WTC11 (cell line): ENCODE results near the gene SLC46A1. TPM values are rescaled to one million over a fixed set of nuclear protein-coding genes. Genes with fewer than 3 reads are reported as not detected.

ENCODE experiments used
- ATAC-seq: fragments of 200-7000 bp; cut with Tn5 transposase; 2 replicates; pipeline ENCODE4 v1.10.0; 2021; ENCODE audit warnings: mild to moderate bottlenecking, moderate library complexity
- CTCF ChIA-PET: fragments of 300-600 bp; sonication (Branson Sonifier 250); formaldehyde crosslinking; loops from one replicate; lab custom pipeline; 2021; ENCODE audit warnings: antibody characterized with exemption; lab: Charles Lee
- POLR2A ChIA-PET: fragments of 350-600 bp; sonication (Branson Sonifier 250); formaldehyde crosslinking; loops from one replicate; lab custom pipeline; 2021; ENCODE audit warnings: antibody characterized with exemption; lab: Charles Lee
- DNase-seq: peaks from one replicate; pipeline ENCODE4 v3.0.0; 2021; ENCODE audit warnings: low spot score
- H3K27ac Mint-ChIP-seq: 2 replicates; pipeline ENCODE4 v1.8.0; 2021; ENCODE audit warnings: mixed read lengths
- H3K27me3 Mint-ChIP-seq: 2 replicates; pipeline ENCODE4 v1.8.0; 2021; ENCODE audit warnings: low read depth, mild to moderate bottlenecking, moderate library complexity, mixed read lengths
- H3K36me3 Mint-ChIP-seq: 2 replicates; pipeline ENCODE4 v1.8.0; 2021; ENCODE audit warnings: mixed read lengths
- H3K4me1 Mint-ChIP-seq: 2 replicates; pipeline ENCODE4 v1.8.0; 2022; ENCODE audit warnings: mixed read lengths
- H3K4me3 Mint-ChIP-seq: 2 replicates; pipeline ENCODE4 v1.8.0; 2021; ENCODE audit warnings: mild to moderate bottlenecking, moderate library complexity, mixed read lengths
- H3K9me3 Mint-ChIP-seq: 2 replicates; pipeline ENCODE4 v1.8.0; 2021; ENCODE audit warnings: mixed read lengths
- GABPB1 ChIP-seq: sonication (generic); formaldehyde crosslinking; IDR thresholded peaks from 2 replicates; pipeline ENCODE4 v1.8.1; 2023; ENCODE audit warnings: mild to moderate bottlenecking, missing genetic modification reagents
- NR1H2 ChIP-seq: sonication (generic); formaldehyde crosslinking; IDR thresholded peaks from 2 replicates; pipeline ENCODE4 v1.9.0; 2021; ENCODE audit warnings: mild to moderate bottlenecking, moderate library complexity, missing genetic modification reagents
- ZNF121 ChIP-seq: sonication (generic); formaldehyde crosslinking; IDR thresholded peaks from 2 replicates; pipeline ENCODE4 v1.8.0; 2023; ENCODE audit warnings: missing genetic modification reagents
- ZNF396 ChIP-seq: fragments of 250-450 bp; sonication (Bioruptor Pico); IDR thresholded peaks from 2 replicates; pipeline ENCODE4 v1.8.0; 2021; ENCODE audit warnings: mild to moderate bottlenecking, moderate library complexity, borderline replicate concordance
- total RNA-seq: library from RNA; stranded (reverse); gene quantifications from 3 replicates; pipeline ENCODE4 v1.2.3, GENCODE V29; 2021
- TF ChIP-seq, protein P1 (sequence below): sonication (generic); formaldehyde crosslinking; IDR thresholded peaks from 2 replicates; pipeline ENCODE4 v1.8.1; 2023; ENCODE audit warnings: mild to moderate bottlenecking, missing genetic modification reagents, borderline replicate concordance
- TF ChIP-seq, protein P2 (sequence below): sonication (generic); formaldehyde crosslinking; IDR thresholded peaks from 2 replicates; pipeline ENCODE4 v1.8.0; 2022; ENCODE audit warnings: missing genetic modification reagents
- TF ChIP-seq, protein P3 (sequence below): sonication (generic); formaldehyde crosslinking; IDR thresholded peaks from 2 replicates; pipeline ENCODE4 v1.8.0; 2022; ENCODE audit warnings: mild to moderate bottlenecking, missing genetic modification reagents
- TF ChIP-seq, protein P4 (sequence below): sonication (generic); formaldehyde crosslinking; IDR thresholded peaks from 2 replicates; pipeline ENCODE4 v1.8.1; 2023; ENCODE audit warnings: mild to moderate bottlenecking, missing genetic modification reagents, moderate library complexity
- TF ChIP-seq, protein P5 (sequence below): fragments of 250-450 bp; sonication (Bioruptor Pico); IDR thresholded peaks from 2 replicates; pipeline ENCODE4 v1.9.0; 2021; ENCODE audit warnings: mild to moderate bottlenecking
- TF ChIP-seq, protein P6 (sequence below): fragments of 250-450 bp; sonication (Bioruptor Pico); IDR thresholded peaks from 2 replicates; pipeline ENCODE4 v1.9.0; 2021; ENCODE audit warnings: mild to moderate bottlenecking
- TF ChIP-seq, protein P7 (sequence below): fragments of 250-450 bp; sonication (Bioruptor Pico); IDR thresholded peaks from 2 replicates; pipeline ENCODE4 v1.8.0; 2021; ENCODE audit warnings: mild to moderate bottlenecking

Gene SLC46A1
- total RNA-seq, 1 experiment from 2014 or later: 6.7 TPM

DNA sequence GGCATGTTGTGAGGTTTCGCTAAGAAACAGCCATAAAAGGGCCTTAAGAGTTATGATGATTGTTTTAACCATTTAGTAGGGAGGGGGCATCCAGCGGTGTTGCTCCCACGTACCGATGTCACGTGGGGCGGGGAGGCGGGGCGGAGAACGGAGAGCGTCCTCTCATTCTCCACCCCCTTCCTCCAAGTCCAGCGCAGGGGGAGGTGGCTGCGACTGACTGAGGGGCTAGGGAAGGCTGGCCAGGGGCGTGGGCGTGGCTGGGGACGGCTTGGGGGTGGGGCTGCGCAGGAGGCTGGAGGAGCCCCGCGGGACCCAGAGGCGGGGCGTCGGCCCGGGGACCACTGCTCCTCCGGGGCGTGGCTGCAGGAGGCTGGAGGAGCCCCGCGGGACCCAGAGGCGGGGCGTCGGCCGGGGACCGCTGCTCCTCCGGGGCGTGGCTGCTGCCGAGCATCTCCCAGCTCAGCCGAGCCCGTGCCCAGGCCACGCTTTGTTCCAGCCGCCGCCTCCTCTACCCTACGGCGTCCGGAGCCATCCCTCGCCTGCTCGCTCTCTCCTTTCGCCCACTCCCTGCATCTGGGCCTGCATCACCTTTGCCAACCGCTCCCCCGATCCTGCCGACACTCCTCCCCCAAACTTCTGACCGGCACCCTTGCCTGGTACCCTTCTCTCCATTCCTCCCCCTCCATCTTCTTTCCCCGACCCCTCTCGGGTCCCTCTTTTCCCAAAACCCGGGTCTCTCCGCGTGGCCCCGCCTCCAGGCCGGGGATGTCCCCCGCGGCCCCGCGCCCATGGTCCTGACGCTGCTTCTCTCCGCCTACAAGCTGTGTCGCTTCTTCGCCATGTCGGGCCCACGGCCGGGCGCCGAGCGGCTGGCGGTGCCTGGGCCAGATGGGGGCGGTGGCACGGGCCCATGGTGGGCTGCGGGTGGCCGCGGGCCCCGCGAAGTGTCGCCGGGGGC lies 34.5 kb downstream of the SLC46A1 start, which contains the start of gene SARM1 (continued):
- TF ChIP-seq, protein P1, sequence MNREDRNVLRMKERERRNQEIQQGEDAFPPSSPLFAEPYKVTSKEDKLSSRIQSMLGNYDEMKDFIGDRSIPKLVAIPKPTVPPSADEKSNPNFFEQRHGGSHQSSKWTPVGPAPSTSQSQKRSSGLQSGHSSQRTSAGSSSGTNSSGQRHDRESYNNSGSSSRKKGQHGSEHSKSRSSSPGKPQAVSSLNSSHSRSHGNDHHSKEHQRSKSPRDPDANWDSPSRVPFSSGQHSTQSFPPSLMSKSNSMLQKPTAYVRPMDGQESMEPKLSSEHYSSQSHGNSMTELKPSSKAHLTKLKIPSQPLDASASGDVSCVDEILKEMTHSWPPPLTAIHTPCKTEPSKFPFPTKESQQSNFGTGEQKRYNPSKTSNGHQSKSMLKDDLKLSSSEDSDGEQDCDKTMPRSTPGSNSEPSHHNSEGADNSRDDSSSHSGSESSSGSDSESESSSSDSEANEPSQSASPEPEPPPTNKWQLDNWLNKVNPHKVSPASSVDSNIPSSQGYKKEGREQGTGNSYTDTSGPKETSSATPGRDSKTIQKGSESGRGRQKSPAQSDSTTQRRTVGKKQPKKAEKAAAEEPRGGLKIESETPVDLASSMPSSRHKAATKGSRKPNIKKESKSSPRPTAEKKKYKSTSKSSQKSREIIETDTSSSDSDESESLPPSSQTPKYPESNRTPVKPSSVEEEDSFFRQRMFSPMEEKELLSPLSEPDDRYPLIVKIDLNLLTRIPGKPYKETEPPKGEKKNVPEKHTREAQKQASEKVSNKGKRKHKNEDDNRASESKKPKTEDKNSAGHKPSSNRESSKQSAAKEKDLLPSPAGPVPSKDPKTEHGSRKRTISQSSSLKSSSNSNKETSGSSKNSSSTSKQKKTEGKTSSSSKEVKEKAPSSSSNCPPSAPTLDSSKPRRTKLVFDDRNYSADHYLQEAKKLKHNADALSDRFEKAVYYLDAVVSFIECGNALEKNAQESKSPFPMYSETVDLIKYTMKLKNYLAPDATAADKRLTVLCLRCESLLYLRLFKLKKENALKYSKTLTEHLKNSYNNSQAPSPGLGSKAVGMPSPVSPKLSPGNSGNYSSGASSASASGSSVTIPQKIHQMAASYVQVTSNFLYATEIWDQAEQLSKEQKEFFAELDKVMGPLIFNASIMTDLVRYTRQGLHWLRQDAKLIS (CRISPR knock-in tag): no peak

DNA sequence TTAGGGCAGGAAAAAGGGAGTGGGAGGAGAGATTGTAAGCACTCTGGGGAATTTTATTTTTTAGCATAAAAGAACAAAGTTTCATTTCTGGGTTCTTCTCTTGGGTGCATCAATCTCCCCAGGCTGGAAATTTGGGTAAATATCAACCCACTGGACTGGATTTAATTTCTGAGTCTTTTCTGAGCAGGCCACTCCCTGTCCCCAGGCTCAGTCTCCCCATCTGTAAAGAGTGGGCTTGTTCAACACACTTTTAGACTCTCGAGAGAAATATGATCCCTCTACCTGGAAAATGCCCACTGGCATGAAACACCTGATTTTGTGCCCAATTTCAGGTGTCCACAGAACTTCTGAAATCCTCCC lies 35.3 kb downstream of the SLC46A1 start:
- POLR2A ChIA-PET: no interaction called here
- H3K4me1 Mint-ChIP-seq: peaks cover 21% of the 10 kb centered on the region
- ATAC-seq (no peak), DNase-seq (no peak)
- peak overlapping the region; percentile 92; the same call in 1 of the 2 replicates for H3K27ac Mint-ChIP-seq
- TF ChIP-seq, protein P2, sequence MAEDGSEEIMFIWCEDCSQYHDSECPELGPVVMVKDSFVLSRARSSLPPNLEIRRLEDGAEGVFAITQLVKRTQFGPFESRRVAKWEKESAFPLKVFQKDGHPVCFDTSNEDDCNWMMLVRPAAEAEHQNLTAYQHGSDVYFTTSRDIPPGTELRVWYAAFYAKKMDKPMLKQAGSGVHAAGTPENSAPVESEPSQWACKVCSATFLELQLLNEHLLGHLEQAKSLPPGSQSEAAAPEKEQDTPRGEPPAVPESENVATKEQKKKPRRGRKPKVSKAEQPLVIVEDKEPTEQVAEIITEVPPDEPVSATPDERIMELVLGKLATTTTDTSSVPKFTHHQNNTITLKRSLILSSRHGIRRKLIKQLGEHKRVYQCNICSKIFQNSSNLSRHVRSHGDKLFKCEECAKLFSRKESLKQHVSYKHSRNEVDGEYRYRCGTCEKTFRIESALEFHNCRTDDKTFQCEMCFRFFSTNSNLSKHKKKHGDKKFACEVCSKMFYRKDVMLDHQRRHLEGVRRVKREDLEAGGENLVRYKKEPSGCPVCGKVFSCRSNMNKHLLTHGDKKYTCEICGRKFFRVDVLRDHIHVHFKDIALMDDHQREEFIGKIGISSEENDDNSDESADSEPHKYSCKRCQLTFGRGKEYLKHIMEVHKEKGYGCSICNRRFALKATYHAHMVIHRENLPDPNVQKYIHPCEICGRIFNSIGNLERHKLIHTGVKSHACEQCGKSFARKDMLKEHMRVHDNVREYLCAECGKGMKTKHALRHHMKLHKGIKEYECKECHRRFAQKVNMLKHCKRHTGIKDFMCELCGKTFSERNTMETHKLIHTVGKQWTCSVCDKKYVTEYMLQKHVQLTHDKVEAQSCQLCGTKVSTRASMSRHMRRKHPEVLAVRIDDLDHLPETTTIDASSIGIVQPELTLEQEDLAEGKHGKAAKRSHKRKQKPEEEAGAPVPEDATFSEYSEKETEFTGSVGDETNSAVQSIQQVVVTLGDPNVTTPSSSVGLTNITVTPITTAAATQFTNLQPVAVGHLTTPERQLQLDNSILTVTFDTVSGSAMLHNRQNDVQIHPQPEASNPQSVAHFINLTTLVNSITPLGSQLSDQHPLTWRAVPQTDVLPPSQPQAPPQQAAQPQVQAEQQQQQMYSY: no peak
- TF ChIP-seq, protein P3, sequence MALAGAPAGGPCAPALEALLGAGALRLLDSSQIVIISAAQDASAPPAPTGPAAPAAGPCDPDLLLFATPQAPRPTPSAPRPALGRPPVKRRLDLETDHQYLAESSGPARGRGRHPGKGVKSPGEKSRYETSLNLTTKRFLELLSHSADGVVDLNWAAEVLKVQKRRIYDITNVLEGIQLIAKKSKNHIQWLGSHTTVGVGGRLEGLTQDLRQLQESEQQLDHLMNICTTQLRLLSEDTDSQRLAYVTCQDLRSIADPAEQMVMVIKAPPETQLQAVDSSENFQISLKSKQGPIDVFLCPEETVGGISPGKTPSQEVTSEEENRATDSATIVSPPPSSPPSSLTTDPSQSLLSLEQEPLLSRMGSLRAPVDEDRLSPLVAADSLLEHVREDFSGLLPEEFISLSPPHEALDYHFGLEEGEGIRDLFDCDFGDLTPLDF (CRISPR knock-in tag): no peak
- TF ChIP-seq, protein P4, sequence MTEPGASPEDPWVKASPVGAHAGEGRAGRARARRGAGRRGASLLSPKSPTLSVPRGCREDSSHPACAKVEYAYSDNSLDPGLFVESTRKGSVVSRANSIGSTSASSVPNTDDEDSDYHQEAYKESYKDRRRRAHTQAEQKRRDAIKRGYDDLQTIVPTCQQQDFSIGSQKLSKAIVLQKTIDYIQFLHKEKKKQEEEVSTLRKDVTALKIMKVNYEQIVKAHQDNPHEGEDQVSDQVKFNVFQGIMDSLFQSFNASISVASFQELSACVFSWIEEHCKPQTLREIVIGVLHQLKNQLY (CRISPR knock-in tag): no peak
- CTCF ChIA-PET: interaction anchor here (1.1 to 2.4 kb wide), 6 partner anchors 13 to 119 kb away, joined by 3 to 19 read pairs (median 7); partner anchors contain the start of genes IFT20, POLDIP2, SLC46A1 and TNFAIP1
- peaks cover 41% of the 10 kb centered on the region for H3K27me3 Mint-ChIP-seq
- no peaks in the 10 kb centered on the region for H3K9me3 Mint-ChIP-seq
- H3K36me3 Mint-ChIP-seq: no peaks in the 10 kb centered on the region
- H3K4me3 Mint-ChIP-seq: peak overlapping the region; percentile 75

DNA sequence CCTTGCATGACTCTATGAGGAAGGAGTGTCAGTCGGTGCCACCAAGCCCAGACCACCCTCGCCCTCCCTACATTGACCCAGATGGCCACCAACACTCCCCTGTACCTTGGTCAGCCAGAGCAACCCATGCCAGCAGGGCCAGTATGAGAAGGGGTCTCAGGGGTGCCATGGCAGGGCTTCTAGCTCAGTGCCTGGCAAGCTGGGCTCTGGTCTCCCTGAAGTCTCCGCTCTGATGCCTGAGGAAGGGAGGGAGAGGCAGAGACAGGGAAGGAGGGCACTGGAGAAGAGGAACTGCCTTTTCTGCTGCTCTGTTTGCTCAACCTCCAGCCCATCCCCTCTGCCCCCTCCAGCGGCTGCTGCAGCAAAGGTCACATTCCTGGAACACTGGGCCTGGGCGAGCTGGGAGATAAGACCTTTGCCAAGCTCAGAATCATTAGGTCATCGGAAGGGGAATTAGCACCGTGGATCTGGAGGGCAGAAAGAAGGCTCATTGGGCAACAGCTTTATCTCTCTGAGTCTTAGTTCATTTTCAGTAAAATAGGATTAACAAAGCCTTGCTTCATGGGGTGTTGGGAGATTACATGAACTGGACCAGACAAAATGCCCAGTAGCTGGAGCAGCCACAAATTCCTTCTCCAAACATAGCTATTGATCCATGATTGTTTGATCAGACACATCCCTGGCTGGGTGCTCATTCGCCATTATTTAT lies 35.8 kb downstream of the SLC46A1 start, which contains the start of gene VTN:
VTN (minus strand) TSS at position 273 of the 709 bp plus-strand sequence; CDS start at position 169, 104 bp downstream.
- CTCF ChIA-PET: interaction anchor here (0.6 to 2.4 kb wide), 7 partner anchors 11 to 50 kb away, joined by 3 to 19 read pairs (median 6); partner anchors contain the start of genes IFT20, POLDIP2, SLC46A1 and TNFAIP1

More for the DNA sequence above, 35.8 kb downstream of the SLC46A1 start, which contains the start of gene VTN:
- Mint-ChIP-seq H3K27ac (peak within 1 kb of the TSS; percentile 92), H3K4me3 (peak within 1 kb of the TSS; percentile 75), H3K4me1 (peaks cover 21% of the 10 kb centered on the region), H3K27me3 (peaks cover 38% of the 10 kb centered on the region), H3K9me3 (no peaks in the 10 kb centered on the region), H3K36me3 (no peaks in the 10 kb centered on the region)
- DNase-seq (peak; percentile 56), ATAC-seq (peak; percentile 9)
- peak; percentile 58; the same call in 1 of the 2 replicates for TF ChIP-seq GABPB1 (CRISPR knock-in tag)
- no peak for TF ChIP-seq ZNF121 (CRISPR knock-in tag)
- no peak for TF ChIP-seq ZNF396 (CRISPR knock-in tag)
- TF ChIP-seq NR1H2: no peak
- TF ChIP-seq, protein P5, sequence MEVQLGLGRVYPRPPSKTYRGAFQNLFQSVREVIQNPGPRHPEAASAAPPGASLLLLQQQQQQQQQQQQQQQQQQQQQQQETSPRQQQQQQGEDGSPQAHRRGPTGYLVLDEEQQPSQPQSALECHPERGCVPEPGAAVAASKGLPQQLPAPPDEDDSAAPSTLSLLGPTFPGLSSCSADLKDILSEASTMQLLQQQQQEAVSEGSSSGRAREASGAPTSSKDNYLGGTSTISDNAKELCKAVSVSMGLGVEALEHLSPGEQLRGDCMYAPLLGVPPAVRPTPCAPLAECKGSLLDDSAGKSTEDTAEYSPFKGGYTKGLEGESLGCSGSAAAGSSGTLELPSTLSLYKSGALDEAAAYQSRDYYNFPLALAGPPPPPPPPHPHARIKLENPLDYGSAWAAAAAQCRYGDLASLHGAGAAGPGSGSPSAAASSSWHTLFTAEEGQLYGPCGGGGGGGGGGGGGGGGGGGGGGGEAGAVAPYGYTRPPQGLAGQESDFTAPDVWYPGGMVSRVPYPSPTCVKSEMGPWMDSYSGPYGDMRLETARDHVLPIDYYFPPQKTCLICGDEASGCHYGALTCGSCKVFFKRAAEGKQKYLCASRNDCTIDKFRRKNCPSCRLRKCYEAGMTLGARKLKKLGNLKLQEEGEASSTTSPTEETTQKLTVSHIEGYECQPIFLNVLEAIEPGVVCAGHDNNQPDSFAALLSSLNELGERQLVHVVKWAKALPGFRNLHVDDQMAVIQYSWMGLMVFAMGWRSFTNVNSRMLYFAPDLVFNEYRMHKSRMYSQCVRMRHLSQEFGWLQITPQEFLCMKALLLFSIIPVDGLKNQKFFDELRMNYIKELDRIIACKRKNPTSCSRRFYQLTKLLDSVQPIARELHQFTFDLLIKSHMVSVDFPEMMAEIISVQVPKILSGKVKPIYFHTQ (CRISPR knock-in tag): no peak
- TF ChIP-seq, protein P6, sequence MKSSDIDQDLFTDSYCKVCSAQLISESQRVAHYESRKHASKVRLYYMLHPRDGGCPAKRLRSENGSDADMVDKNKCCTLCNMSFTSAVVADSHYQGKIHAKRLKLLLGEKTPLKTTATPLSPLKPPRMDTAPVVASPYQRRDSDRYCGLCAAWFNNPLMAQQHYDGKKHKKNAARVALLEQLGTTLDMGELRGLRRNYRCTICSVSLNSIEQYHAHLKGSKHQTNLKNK (CRISPR knock-in tag): no peak
- TF ChIP-seq, protein P7, sequence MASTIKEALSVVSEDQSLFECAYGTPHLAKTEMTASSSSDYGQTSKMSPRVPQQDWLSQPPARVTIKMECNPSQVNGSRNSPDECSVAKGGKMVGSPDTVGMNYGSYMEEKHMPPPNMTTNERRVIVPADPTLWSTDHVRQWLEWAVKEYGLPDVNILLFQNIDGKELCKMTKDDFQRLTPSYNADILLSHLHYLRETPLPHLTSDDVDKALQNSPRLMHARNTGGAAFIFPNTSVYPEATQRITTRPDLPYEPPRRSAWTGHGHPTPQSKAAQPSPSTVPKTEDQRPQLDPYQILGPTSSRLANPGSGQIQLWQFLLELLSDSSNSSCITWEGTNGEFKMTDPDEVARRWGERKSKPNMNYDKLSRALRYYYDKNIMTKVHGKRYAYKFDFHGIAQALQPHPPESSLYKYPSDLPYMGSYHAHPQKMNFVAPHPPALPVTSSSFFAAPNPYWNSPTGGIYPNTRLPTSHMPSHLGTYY (CRISPR knock-in tag): no peak
- POLR2A ChIA-PET: interaction anchor here (0.6 kb wide), 1 partner anchor 9 kb away, joined by 7 read pairs; no protein-coding TSS in a partner anchor
